ENCODE measurements around the gene ESPNL.
"Not testable (repeated sequence)": the region's sequence is repeated elsewhere in the genome, so short reads cannot be mapped to it uniquely, and the experiment has no call there.

The ESPNL gene

DNA sequence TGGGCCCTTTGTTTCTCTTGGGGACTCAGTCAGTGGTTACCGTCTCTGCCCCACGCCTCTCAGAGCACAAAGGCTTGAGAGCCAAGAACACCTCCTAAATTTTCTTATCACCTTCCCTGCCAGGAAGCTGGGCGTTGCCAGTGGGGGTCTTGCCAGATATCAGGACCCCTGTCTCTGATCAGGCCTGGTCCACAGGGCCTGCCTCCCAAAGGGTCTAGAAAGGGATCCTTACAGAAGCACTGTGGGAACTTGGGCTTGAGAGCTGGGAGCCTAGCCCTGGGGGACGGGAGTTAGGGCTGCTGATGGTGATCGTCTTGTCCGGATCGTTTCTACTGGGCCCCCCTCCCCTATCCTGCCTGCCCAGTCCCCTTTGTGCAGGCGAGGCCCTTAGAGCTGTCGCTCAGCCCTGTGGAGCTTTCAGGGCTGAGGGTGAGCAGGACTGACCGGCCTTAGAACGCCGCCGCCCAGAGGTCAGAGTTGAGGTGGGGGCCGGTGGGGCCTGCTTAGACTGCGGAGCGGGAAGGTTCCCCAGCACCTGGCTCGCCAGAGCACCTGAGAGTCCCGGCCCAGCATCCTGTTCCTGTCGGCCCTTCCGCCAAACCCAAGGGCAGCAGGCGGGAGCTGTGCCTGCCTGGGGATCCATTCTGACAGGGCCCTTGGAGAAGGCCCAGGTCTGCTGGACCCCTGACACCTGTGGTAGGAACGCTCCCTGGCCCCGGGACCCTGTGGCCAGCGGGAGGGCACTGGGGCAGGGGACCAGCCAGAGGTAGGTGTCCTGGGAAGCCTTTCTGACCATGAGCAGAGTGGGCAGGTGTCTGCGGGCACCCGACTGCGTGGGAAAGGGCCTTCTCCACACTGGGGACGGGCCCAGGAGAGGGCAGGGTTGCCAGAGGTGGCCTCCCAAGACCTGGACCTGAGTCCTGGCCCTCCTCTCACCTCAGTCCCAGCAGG lies 956 bp downstream of the ESPNL start:
- no peak for DNase-seq

DNA sequence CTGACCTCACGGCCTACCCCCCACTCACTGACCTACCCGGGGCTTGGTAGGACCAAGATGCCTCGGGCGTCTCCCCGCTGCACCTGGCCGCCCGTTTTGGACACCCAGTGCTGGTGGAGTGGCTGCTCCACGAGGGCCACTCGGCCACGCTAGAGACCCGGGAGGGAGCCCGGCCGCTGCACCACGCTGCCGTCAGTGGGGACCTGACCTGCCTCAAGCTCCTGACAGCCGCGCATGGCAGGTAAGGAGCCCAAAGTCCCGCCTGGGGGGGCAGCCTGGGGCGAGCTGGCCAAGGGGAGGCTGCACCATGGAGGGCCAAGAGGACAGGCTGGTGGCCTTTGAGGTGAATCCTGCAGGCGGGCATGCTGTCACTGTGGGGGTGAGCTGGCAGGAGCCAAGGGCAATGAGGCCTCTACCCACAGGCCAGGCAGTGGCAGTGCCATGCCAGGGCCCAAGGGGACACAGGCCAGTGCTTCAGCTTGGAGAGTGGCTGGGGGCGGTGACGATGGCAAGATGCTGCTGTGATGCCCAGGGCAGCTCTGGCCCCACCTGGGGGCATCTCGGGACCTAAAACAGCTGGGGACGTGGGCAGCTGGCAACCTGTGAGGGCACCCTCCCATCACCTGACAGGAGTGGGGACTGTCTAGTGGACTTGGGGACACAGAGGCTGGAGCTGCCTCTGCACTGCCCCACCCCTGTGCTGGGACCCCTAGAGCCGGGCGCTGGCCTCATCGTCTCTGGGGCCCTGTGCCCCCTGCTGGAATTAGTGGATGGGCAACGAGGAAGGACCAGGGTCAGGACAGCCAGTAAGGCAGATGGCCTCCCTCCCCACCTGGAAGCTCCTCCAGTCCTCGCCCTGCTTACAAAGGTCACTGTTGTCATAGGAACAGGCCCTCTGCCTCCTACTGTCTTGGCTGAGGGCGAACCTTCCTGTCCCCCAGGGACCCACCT lies 2.0 kb downstream of the ESPNL start:
- DNase-seq = no peak

DNA sequence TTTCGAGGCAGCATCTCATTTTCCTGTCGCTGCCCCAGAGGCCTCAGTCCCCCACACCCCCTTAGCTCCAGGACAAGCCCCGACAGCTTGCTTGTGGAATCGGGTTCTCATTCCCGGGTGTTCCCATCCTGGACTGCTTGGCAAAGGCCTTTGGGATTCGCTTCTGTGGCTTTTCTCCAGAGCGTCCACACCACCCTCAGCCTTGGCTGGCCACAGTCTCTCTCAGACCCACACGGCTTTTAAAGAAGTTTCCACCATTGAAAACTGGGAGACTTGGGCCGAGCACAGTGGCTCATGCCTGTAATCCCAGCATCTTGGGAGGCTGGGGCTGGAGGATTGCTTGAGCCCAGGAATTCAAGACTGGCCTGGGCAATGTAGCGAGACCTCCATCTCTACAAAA lies 2.7 kb downstream of the ESPNL start:
- DNase-seq = no peak

DNA sequence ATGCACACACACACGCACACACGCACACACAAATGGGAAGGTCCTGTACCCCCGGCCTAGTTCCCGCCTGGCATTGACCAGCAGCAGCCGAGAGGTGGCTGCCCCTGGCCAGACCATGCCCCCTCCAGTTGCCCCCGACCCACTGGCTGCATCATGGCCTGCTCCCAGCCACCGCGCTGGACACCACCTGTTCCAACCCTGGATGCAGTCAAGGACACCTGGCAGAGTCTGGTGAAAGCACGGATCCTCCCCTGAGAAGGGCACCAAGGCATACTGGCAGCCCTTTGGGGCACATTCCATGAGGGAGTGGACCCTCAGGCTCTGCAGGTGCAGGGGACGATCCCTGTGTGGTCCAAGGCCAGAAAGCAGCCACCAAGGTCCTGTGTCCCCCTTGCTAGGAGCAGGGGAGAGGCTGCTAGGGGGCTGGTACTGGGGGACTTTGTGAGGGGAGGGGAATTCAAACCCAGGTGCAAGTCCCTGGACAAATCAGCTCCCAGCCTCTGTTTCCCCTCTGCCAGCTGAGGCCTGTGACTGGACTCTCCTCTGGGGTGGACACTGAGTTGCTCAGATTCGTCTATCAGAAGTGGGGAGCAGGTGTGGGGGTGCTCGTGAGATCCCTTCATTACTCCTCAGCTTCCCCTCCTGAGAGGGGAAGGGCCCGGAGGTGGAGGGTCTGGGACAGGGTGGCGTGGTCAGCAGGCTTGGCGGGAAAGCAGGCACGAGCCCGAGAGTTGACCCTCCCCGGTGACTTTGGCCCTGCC lies 3.5 kb downstream of the ESPNL start:
- DNase-seq = no peak

DNA sequence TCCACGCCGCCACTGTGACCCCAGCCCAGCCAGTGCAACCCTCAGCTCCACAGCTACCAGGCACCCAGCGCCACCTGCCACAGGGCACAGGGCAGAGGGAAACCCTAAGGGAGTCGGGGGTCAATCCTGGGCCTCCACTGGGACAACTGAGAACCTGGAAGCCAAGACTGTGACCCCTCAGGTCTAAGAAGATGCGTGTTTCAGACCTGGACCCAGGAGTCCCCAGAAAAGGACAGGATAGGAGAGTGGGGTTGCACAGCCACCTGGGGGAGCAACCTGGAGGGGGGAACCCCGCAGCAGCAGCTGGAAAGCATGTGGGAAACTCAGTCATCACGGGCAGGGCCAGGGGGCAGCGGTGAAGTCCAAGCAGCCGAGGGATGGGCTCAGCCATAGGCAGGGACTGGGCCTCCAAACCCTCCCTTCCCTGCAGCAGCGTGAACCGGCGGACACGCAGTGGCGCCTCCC lies 4.1 kb downstream of the ESPNL start:
- DNase-seq = no peak

DNA sequence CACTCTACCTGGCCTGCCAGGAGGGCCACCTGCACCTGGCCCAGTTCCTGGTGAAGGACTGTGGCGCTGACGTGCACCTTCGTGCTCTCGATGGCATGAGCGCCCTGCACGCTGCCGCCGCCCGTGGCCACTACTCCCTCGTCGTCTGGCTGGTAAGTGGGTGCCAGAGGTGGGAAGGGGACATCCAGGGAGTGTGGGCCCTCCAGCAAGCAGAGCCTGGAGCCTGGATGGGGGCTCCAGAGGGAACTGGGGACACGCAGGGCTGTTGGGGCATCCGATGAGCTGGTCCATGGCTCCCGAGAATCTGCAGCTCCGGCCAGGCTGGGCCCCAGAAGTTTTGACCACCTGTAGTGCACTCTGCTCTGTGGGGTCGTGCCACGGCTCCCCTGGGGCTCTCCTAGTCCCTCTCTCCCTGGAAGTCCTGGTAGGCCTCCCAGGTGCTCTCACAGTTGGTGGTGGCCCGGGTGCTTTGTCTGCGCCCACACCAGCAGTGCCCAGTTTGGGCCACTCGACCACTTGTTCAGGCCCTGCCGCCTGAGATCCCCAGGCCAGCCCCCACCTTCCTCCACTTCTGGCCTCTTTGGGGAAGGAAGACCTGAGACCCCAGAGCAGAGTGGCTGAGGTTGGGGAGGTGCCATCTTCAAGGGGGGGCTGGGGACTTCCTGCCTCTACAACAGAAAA lies 4.7 kb downstream of the ESPNL start:
- DNase-seq = no peak

DNA sequence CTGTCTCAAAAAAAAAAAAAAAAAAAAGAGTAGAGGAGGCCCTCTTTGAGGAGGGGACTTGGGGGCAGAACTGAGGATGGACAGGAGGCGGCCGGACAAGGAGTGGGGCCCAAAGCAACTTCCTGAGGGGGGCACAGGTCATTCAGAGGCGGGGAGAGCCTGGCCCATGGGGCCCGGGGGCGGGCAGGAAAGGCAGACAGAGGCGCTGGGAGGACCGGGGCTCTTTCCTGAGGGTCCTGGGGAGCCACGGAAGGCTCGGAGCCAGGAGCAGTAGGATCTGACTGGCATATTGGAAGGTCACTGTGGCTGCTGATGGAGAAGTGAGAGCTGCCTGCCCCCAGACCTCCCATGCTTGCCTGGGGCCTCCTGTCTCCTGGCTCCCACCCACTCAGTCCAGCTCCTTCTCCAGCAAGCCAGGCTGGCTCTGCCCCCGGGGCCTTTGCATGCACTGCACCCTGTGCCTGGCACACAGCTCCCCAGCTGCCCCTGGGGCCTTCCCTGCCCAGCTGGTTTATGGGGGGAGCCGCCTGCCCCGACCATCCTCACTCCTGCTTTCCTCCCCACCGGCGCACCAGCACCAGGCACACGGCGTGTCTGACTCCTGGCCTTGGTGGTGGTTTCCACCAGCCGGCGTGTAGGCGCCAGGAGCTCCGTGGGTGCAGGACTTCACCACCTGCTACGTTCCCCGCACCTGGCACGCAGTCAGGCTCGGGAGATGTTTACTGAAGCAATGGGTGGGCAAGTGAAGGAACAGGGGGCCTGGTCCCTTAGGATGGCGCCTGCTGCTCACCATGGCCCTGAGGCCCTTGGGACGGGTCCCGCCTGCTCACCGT lies 5.6 kb downstream of the ESPNL start:
- no peak for DNase-seq

DNA sequence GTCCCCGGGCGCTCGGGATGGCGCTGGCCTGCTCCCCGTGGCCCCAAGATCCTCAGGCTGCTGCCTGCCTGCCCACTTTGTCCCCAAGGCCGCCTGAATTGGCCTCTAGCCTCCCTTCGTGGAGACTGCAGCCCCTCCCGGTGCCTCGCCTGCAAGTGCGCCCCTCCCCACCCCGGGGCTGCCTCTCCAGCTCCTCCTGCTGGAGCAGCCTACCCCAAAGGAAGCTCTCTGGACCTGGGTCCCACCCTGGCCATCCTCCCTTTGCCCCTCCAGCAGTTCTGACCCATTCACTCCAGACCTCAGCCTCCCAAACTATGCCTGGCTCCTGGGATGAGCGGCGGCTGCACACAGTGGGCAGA lies 6.2 kb downstream of the ESPNL start:
- no peak for DNase-seq

DNA sequence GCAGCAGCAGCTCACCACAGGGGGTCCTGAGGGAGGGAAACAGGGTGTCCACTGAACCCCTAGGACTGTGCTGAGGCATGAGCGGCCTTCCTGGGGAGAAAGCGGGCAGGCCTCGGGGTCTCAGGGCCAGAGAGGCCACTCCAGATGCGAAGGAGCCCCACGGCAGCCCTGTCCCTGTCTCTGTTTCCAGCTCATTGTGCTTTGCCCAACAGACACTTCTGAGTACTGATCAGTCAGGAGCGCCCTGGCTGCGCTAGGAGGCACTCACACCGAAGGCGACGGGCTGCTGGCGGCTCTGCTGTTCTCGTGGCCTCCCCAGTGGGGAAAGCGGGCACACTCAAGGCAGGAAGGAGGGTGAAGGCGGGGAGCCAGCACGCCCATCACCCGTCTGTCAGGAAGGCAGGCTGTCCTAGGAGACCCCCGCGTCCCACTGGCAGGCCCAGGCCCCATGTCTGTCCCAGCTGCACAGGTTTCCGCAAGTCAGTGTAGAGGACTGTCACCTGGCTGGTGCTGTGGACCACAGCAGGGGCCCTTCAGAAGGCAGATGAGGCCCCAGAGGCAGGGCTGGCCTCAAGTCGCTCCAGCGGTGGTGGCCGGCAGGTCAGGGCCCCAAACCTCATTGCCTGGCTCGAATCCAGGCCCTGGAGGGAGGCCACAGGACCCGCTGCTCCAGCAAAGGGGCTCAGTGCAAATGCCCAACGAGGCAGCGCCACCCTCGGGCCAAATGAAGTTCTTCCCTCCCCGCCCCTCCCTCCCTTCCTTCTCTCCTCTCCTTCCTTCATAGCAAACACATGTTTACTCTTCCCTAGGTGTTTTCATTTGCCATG lies 6.8 kb downstream of the ESPNL start:
- DNase-seq = no peak

DNA sequence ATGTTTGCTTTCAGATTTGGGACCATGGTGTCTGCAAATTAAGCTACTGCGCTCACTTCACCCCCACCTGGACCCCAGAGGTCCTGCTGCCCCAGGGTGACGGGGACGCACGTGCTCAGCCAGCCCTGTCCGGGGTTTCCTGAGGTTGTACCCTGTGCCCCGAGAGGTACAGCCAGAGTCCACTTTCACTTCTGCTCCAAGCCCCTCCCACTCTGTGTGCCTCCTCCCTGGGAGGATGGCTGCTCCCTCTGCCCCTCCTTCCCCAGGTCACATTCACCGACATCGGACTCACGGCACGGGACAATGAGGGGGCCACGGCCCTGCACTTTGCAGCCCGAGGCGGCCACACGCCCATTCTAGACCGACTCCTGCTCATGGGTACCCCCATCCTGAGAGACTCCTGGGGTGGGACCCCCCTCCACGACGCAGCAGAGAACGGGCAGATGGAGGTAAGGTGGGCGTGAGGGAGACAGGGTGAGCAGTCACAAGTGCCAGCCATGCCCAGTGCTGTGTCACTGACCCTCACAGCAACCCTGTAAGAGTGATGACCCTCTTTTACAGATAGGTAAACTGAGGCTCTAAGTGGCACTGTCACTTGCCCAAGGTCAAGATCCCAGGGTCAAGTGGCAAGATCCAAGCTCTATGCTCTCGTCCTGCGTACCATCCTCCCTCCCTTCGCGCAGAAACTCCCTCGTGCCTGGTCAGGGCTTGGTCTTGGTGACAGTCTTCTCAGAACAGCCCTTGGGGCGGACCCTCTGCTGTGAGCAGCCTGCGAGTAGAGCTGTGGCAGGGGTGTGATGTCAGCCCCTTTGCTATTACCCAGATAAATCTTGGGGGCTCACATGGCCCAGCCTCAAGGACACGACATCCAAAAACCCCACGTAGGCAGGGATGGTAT lies 7.6 kb downstream of the ESPNL start:
- DNase-seq = no peak

DNA sequence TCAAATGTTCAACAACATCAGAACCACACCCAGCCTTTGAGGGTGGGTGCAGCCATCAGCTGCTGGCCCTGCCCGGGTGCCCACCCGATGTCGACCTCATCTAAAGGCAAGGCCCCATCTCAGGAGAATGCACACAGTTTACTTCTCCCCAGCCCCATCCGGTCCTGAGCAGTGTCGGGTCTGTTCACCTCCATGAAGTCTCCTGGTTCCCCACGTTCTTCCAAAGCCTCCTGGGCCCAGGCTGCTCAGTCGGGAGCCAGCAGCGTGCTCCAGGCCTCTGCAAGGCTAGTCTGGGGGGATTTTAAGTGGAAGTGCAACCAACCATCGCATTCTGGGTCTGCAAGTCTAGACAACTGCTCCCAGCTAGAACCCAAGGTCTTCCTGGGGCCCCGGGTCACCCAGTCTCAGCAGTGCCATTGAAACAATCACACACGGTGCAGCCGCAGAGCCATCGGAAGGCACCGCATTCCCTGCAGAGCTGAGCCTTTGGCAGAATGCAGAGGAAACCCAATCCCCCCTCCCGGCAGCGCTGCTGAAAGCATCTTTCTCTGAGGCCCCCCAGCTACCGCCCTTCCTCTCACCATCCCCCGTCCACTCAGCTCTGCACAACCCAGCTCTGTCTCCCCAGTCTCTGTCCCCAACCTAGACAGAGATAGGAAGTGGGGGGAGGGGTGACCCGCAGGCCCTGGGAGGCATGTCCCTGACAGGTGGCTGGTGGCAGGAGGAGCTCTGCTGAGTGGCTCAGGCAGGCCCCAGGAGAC lies 8.5 kb downstream of the ESPNL start:
- DNase-seq = no peak

DNA sequence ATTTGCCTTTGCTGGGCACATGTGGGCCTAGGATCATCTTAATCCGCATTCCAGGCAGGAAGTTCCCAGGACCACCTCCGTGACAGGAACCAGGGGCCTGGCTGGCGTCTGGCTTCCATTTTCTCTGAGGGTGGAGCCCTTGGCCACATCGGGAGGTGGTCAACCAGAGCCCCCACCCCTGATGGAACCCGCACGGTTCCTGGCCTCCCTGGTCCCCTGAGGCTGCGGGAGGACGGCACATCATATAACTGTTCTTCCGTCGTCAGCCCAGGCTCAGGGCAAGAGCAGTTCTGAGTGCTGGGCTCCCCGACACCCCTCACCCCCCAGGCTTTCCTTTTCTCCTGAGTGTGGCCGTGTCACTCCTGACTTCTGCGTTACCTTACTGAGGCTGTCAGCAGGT lies 13.5 kb downstream of the ESPNL start:
- no peak for DNase-seq

DNA sequence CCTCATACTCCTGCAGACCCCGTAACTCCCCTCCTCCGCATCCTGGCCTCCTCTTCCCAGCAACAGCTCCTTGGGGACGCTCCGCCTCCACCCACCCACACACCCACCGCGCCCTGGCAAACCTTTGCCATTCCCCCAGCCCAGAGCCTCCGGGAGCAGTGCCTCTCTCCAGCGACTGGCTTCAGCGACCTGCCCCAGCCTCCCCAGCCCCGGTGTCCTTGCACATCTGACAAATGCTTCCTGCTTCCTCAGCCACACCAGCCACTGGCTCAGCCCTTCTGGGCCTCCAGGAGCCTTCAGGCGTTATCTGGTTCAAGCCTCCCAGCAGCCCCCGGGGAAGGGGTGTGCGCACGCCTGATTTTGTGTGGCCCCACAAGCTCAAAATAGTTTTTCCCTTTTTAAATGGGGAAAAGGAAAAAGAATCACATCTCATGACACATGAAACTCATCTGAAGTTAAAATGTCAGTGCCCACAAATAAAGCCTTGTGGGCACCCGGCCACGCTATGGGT lies 14.2 kb downstream of the ESPNL start:
- no peak for DNase-seq

DNA sequence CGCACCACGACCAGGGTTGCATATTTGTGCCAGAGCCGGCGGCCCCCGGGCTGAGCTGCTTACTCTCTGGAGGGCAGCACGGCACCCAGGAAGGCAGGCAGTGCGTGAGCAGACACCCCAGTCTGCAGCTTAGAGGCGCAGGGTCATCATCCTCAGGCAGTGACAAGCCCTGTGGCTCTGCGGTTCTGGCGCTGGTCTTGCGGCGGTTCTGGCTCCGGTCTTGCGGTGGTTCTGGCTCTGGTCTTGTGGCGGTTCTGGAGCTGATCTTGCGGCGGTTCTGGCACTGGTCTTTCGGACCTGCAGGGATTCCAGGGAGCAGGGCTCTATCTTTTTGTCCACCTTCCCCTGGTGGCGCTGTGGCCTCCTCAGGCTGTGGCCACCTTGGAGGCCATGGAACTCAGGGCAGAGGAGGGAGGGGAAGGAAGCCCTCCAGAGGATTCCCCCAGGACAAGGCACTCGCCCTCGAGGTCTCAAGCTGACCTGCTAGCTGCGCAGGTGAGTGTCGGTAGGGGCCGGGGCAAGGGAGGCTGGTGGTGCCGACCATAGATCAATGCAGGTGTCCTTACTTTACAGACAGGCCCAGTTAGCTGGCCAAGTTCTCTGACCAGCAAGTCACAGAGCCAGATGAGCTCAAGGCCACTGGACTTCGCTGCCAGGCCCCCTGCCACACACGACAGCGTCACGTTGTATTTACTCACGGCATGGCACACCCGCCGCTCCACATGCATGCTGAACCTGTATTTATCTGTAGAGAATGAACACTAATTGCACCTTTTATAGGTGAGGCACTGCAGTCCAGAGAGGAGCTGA lies 14.9 kb downstream of the ESPNL start:
- no peak for DNase-seq

DNA sequence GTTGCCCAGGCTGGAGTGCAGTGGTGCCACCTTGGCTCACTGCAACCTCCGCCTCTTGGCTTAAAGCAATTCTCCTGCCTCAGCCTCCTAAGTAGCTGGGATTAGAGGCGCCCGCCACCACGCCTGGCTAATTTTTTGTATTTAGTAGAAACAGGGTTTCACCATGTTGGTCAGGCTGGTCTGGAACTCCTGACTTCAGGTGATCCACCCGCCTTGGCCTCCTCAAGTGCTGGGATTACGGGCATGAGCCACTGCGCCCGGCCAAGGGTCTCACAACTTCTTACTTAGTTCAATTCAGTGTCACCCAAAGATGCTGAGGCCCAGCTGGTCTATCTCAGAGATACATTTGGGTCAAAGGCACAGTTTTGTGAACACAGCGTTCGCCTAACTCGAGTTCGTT lies 15.6 kb downstream of the ESPNL start:
- not testable (repeated sequence) for DNase-seq

DNA sequence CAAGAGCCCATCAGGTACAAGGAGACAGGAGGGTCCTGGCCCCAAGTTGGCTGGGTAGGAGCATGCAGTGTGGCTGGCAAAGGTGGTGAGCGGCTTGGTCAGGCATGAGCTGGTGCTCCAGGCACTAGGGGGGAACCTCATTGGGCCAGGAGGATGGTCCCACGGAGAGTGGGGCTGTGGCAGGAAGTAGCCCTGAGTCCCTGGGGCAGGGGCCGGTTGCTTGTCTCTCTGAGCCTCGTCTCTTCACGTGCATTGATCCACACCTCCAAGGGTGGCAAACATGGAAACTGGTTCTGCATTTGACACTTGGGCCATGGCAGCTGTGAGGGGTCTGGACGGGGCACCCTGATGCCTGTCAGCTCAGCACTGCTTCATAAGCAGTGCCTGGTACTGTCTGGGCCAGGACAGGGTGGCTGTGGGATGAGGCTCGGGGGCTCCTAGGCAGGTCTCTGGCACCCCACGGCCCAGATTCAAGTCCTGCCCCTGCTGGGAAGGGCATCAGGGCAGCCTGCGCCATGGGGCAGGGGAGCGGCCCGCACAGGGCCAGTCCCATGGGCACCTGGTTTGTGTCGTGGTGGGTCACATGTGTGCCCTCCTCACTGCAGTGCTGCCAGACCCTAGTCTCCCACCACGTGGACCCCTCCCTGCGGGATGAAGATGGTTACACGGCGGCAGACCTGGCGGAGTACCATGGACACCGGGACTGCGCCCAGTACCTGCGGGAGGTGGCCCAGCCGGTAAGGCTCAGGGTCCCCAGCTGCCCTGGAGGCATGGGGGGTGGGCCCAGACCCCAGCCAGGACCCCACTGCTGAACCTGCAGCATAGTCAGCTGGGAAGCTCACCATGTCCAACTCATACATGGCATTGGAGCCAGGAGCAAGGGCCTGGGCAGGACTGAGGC lies 16.4 kb downstream of the ESPNL start:
- DNase-seq = no peak

All from GOT3 (cell line).